ENCODE data around the gene SHROOM4.

DNA sequence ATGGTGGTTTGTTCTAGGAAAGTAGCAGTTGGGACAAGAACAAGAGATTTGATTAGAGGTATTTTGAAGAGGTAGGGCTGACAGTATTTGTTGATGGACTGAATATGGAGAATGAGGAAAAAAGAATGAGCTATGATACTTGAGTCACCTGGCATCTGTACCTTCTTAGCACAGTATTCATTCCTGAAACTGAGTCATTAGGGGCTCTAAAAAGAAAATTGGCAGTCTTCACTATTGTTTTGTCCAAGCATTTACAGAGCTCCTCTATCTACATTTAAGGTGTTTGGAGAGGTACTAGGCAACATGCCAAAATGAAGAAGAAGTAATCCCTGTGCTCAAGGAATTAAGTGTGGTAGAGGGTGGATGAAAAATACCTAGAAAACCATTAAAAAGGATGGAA lies 165.8 kb downstream of the SHROOM4 start:
- TF ChIP-seq, protein P1, sequence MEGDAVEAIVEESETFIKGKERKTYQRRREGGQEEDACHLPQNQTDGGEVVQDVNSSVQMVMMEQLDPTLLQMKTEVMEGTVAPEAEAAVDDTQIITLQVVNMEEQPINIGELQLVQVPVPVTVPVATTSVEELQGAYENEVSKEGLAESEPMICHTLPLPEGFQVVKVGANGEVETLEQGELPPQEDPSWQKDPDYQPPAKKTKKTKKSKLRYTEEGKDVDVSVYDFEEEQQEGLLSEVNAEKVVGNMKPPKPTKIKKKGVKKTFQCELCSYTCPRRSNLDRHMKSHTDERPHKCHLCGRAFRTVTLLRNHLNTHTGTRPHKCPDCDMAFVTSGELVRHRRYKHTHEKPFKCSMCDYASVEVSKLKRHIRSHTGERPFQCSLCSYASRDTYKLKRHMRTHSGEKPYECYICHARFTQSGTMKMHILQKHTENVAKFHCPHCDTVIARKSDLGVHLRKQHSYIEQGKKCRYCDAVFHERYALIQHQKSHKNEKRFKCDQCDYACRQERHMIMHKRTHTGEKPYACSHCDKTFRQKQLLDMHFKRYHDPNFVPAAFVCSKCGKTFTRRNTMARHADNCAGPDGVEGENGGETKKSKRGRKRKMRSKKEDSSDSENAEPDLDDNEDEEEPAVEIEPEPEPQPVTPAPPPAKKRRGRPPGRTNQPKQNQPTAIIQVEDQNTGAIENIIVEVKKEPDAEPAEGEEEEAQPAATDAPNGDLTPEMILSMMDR (conservative IDR thresholded peaks at IDR 0.05; ENCODE audit: low read length): no peak
- no peak for TF ChIP-seq EZH2phosphoT487 (IDR thresholded peaks at IDR 0.05; ENCODE audit: borderline replicate concordance, low read depth, low read length)
